EH (cell line): Measurements from ENCODE around the gene AHNAK2.
"Not testable (repeated sequence)": the region's sequence is repeated elsewhere in the genome, so short reads cannot be mapped to it uniquely, and the experiment has no call there.

Experiments used
- DNase-seq: peaks from one replicate; pipeline ENCODE4 v3.0.0-alpha.2; 2015; ENCODE audit warnings: low read depth

Gene AHNAK2

GRCh38 chr14:104898195-104898558 is 80.0 kb downstream of the AHNAK2 start:
- DNase-seq, result no peak

GRCh38 chr14:104897330-104898194 is 80.6 kb downstream of the AHNAK2 start:
- DNase-seq, result no peak

GRCh38 chr14:104895786-104896661 is 82.2 kb downstream of the AHNAK2 start:
- no peak for DNase-seq

GRCh38 chr14:104895207-104895785 is 82.9 kb downstream of the AHNAK2 start:
- no peak for DNase-seq

GRCh38 chr14:104894331-104895206 is 83.6 kb downstream of the AHNAK2 start:
- no peak for DNase-seq

- DNase-seq, result no peak
Measured at GRCh38 chr14:104893435-104894207, 84.6 kb downstream of the AHNAK2 start.

GRCh38 chr14:104892531-104893434 is 85.4 kb downstream of the AHNAK2 start:
- no peak for DNase-seq

- DNase-seq, result no peak
Measured at GRCh38 chr14:104891664-104892530, 86.3 kb downstream of the AHNAK2 start.

- DNase-seq, result no peak
Measured at GRCh38 chr14:104891121-104891551, 87.0 kb downstream of the AHNAK2 start.

- DNase-seq, result not testable (repeated sequence)
Measured at GRCh38 chr14:104890292-104890691, 87.9 kb downstream of the AHNAK2 start.

- DNase-seq, result no peak
Measured at GRCh38 chr14:104889375-104889757, 88.8 kb downstream of the AHNAK2 start.

- DNase-seq, result no peak
Measured at GRCh38 chr14:104888489-104889374, 89.4 kb downstream of the AHNAK2 start.

- no peak for DNase-seq
Measured at GRCh38 chr14:104887623-104888488, 90.3 kb downstream of the AHNAK2 start.
